ENCODE results near the gene DDX56. TPM values are rescaled to one million over a fixed set of nuclear protein-coding genes. Genes with fewer than 3 reads are reported as not detected.

The DDX56 gene
- polyA plus RNA-seq, 3 donors: 32.2 to 69.3 (median 33.9) TPM

DNA sequence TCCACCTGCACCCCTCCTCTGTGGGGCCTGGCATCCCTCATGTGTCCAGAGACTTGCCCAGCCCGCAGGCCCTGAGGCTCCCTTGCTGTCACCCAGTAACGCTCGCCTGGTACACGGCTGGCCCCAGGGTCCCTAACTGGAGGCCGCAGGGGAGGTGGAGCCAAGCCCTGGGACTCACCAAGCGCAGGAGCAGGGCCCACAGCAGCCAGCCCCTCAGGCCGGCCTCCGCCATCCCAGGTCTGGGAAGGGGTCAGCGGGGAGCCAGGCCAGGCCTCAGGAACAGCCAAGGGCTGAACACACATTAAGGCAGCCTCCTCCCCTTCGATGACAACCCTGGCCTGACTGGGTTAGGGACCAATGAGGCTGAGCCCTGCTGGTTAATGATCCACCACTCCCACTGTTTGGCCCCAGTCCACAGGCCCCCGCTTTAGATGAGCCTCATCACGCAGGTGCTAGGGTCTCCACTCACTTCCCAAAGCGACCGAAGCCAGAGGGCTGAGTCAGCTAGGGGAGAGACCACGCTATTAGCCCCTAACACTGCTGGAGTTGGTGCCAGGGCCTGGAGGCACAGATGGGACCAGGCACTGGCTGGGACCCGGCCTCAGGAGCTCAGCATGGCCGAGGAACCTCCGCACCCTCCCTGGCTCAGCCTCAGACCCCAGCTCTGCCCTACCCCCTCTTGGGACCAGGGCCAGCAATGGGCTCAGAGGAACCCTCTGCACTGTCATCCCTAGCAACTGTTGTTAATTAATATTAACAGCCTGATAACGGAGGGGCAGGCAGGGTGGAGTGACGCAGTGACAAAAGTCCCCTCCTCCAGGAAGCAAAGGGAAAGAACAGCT lies 32.5 kb downstream of the DDX56 start, which contains the start of gene NPC1L1:
NPC1L1 (minus strand) TSS at position 303 of the 842 bp plus-strand sequence; CDS start at position 232, 71 bp downstream.
- no peaks in the 10 kb centered on the region for H3K79me2 ChIP-seq (ENCODE audit: insufficient read depth, low read length)
- H2AFZ ChIP-seq (ENCODE audit: insufficient read depth, low read depth, low read length, poor library complexity, severe bottlenecking): no peak within 1 kb of the TSS
- H3K4me2 ChIP-seq (replicated peaks; ENCODE audit: extremely low read depth, low read length, poor library complexity, severe bottlenecking): no peak within 1 kb of the TSS
- no peaks in the 10 kb centered on the region for H3K36me3 Mint-ChIP-seq
- H3K4me3 ChIP-seq (replicated peaks in 1 of 3; ENCODE audit: low read depth in 2 of 3, low read length in 3 of 3): no peak within 1 kb of the TSS
- no peaks in the 10 kb centered on the region for H3K9me3 ChIP-seq (replicated peaks in 1 of 2; ENCODE audit: control insufficient read depth in 1 of 2, insufficient read depth in 1 of 2, low read length in 2 of 2)
- H3K9me3 Mint-ChIP-seq: no peaks in the 10 kb centered on the region
- H3K36me3 ChIP-seq (replicated peaks in 1 of 2; ENCODE audit: control insufficient read depth in 1 of 2, insufficient read depth in 2 of 2, low read length in 2 of 2): no peaks in the 10 kb centered on the region
- no peak for DNase-seq
- H3K27ac Mint-ChIP-seq: peak within 1 kb of the TSS in 4 of 7 donors; percentile 21 to 61 (median 32)
- no peaks in the 10 kb centered on the region for H4K20me1 ChIP-seq (ENCODE audit: insufficient read depth, low read length)
- peaks cover 9% of the 10 kb centered on the region for H3K4me1 Mint-ChIP-seq
- intact Hi-C loops (cut with micrococcal nuclease): no loop called here
- no peak within 1 kb of the TSS for H3K27ac ChIP-seq (ENCODE audit: low read depth in 1 of 2, low read length in 2 of 2)
- H3K4me3 Mint-ChIP-seq: no peak within 1 kb of the TSS
- TF ChIP-seq, protein P1, sequence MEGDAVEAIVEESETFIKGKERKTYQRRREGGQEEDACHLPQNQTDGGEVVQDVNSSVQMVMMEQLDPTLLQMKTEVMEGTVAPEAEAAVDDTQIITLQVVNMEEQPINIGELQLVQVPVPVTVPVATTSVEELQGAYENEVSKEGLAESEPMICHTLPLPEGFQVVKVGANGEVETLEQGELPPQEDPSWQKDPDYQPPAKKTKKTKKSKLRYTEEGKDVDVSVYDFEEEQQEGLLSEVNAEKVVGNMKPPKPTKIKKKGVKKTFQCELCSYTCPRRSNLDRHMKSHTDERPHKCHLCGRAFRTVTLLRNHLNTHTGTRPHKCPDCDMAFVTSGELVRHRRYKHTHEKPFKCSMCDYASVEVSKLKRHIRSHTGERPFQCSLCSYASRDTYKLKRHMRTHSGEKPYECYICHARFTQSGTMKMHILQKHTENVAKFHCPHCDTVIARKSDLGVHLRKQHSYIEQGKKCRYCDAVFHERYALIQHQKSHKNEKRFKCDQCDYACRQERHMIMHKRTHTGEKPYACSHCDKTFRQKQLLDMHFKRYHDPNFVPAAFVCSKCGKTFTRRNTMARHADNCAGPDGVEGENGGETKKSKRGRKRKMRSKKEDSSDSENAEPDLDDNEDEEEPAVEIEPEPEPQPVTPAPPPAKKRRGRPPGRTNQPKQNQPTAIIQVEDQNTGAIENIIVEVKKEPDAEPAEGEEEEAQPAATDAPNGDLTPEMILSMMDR (IDR thresholded peaks at IDR 0.05): no peak
- no peaks in the 10 kb centered on the region for H3K27me3 ChIP-seq (ENCODE audit: control insufficient read depth in 2 of 2, insufficient read depth in 2 of 2, low read length in 2 of 2)
- WGBS (ENCODE audit: insufficient coverage): 96% methylated on average over 17 of the region's 20 CpGs
- peaks cover 7 to 11% of the 10 kb centered on the region in 2 donors for H3K4me1 ChIP-seq (ENCODE audit: control insufficient read depth in 1 of 2, insufficient read depth in 2 of 2, low read length in 2 of 2)
- peaks cover 2 to 14% (median 3%) of the 10 kb centered on the region in 3 donors for H3K27me3 Mint-ChIP-seq (ENCODE audit: low read depth in 3 of 3)
- H3K9ac ChIP-seq (ENCODE audit: insufficient read depth, low read length, poor library complexity, severe bottlenecking): no peak within 1 kb of the TSS

DNA sequence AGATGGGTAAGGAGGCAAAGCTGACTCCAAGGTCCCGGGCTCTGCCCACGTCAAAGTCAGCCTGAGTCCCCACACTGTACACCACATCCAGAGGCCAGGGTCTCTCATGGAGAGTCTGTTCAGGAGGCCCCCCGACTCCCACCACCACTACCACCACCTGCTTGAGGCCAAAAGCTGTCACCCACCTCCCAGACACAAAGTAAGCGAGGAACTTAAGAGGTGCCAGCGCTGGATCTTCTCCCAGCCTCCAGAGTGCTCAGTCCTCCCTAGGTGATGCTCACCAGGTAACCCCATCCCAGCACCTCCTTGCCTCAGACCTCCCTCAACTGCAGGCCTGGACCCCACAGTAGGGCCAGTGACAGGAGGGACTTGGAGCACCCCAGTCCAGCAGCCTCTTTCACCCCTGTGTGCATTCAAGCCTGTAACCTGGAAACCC lies 33.1 kb downstream of the DDX56 start:
- TF ChIP-seq, protein P1 (IDR thresholded peaks at IDR 0.05): no peak
- H3K9ac ChIP-seq (ENCODE audit: insufficient read depth, low read length, poor library complexity, severe bottlenecking): no peak overlapping the region

More for the DNA sequence above, 33.1 kb downstream of the DDX56 start:
- Histone ChIP-seq H3K79me2 (ENCODE audit: insufficient read depth, low read length) (no peaks in the 10 kb centered on the region), H3K36me3 (replicated peaks in 1 of 2; ENCODE audit: control insufficient read depth in 1 of 2, insufficient read depth in 2 of 2, low read length in 2 of 2) (no peaks in the 10 kb centered on the region), H3K4me1 (ENCODE audit: control insufficient read depth in 1 of 2, insufficient read depth in 2 of 2, low read length in 2 of 2) (peaks cover 7 to 11% of the 10 kb centered on the region in 2 donors), H3K4me3 (replicated peaks in 1 of 3; ENCODE audit: low read depth in 2 of 3, low read length in 3 of 3) (no peak overlapping the region), H4K20me1 (ENCODE audit: insufficient read depth, low read length) (no peaks in the 10 kb centered on the region), H3K9me3 (replicated peaks in 1 of 2; ENCODE audit: control insufficient read depth in 1 of 2, insufficient read depth in 1 of 2, low read length in 2 of 2) (no peaks in the 10 kb centered on the region), H2AFZ (ENCODE audit: insufficient read depth, low read depth, low read length, poor library complexity, severe bottlenecking) (no peak overlapping the region), H3K27ac (ENCODE audit: low read depth in 1 of 2, low read length in 2 of 2) (no peak overlapping the region), H3K27me3 (ENCODE audit: control insufficient read depth in 2 of 2, insufficient read depth in 2 of 2, low read length in 2 of 2) (no peaks in the 10 kb centered on the region), H3K4me2 (replicated peaks; ENCODE audit: extremely low read depth, low read length, poor library complexity, severe bottlenecking) (no peak overlapping the region)
- intact Hi-C loops (cut with micrococcal nuclease): no loop called here
- Mint-ChIP-seq H3K27me3 (ENCODE audit: low read depth in 3 of 3) (peaks cover 2 to 12% (median 3%) of the 10 kb centered on the region in 3 donors), H3K4me1 (peaks cover 9% of the 10 kb centered on the region), H3K36me3 (no peaks in the 10 kb centered on the region), H3K9me3 (no peaks in the 10 kb centered on the region), H3K27ac (peak overlapping the region in 2 of 7 donors; percentile 40 to 61), H3K4me3 (no peak overlapping the region)
- WGBS (ENCODE audit: insufficient coverage): 91% methylated on average over 3 of the region's 5 CpGs
- no peak for DNase-seq

Measured in CD14-positive monocyte (primary cell).